Dedifferentiated amniotic fluid mesenchymal stem cell (primary cell): ENCODE measurements around the gene PON2.
A peak's percentile ranks its signal among the peaks of the same experiment; 100 is the strongest.

Experiments
- DNase-seq: peaks from one replicate; pipeline ENCODE4 v3.0.0-alpha.2; 2016; ENCODE audit errors: extremely low spot score

Gene PON2

DNA sequence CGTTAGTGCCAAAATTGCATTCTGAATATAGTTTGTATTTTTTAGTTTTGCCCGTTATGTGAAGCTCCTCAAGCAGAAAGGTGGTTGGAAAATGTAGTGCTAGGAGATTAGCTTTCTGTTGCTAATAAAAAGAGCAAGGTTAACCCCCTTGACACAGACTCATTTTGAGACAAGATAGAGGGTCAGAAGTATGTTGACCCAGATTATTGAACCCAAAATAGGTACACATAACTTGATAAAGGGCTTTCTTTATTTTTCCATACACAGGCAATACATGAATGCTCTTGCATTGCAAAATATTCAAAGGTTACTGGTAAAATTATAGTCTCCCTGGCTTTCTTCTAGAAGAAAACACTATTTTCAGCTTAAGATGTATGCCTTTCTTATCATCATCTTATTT lies 10.0 kb upstream of the PON2 start:
- DNase-seq, result no peak

- DNase-seq, result no peak
These were observed 6.4 kb upstream of the PON2 start for GRCh38 chr7:95441042-95441823.

- no peak for DNase-seq
These were observed 5.7 kb upstream of the PON2 start for GRCh38 chr7:95440394-95441038.

GRCh38 chr7:95436407-95436806 lies 1.6 kb upstream of the PON2 start:
- DNase-seq, result no peak

GRCh38 chr7:95435422-95435780 lies 573 bp upstream of the PON2 start:
- DNase-seq, result no peak

- peak; percentile 24 for DNase-seq
These were observed 774 bp downstream of the PON2 start for GRCh38 chr7:95433952-95434556.

GRCh38 chr7:95433129-95433528 lies 1.7 kb downstream of the PON2 start:
- DNase-seq, result no peak

- no peak for DNase-seq
These were observed 2.2 kb downstream of the PON2 start for GRCh38 chr7:95432606-95433005.

GRCh38 chr7:95430864-95431263 lies 4.0 kb downstream of the PON2 start:
- DNase-seq, result no peak

- DNase-seq, result no peak
These were observed 5.4 kb downstream of the PON2 start for GRCh38 chr7:95429241-95429990.

GRCh38 chr7:95427914-95428516 lies 6.8 kb downstream of the PON2 start:
- no peak for DNase-seq

DNA sequence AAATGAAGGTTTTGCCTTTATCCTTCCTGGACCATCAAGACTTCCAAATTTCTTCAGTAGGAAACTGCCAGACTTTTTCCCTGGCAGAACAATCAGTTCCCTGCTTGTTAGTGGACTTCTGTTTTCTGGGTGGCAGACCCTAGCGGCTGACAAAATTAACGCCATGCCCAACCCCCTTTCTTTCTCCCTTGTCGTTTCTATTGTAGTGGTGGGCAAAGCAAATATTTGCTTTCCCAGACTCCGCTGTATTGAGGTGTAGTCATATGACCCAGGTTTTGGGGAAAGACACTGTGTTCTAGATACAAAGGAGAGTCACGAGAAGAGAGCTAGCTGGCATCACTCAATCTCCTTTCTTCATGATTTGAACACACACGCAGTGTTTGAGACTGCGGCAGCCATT lies 7.7 kb downstream of the PON2 start:
- DNase-seq, result no peak

GRCh38 chr7:95425694-95426093 lies 9.1 kb downstream of the PON2 start:
- no peak for DNase-seq

DNA sequence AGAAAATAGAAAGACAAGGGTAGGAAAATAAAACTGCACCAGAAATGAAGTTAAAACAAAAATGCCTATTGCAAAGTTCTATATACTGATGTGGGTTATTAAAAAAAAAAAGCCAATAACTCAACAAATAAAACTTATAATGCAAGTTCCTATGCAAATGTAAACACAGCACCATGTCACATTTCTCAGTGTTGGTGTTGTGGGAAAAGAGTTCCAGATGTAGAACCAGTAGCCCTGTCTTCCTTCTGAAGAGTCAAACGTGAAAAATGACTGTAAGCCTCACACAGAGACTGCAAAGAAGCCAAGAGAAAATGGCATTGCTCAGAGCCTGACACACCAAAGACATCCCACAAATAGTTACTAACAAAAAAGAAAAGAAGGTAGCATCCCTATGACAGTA lies 10.1 kb downstream of the PON2 start:
- DNase-seq, result no peak

GRCh38 chr7:95421847-95422444 lies 12.9 kb downstream of the PON2 start:
- no peak for DNase-seq

DNA sequence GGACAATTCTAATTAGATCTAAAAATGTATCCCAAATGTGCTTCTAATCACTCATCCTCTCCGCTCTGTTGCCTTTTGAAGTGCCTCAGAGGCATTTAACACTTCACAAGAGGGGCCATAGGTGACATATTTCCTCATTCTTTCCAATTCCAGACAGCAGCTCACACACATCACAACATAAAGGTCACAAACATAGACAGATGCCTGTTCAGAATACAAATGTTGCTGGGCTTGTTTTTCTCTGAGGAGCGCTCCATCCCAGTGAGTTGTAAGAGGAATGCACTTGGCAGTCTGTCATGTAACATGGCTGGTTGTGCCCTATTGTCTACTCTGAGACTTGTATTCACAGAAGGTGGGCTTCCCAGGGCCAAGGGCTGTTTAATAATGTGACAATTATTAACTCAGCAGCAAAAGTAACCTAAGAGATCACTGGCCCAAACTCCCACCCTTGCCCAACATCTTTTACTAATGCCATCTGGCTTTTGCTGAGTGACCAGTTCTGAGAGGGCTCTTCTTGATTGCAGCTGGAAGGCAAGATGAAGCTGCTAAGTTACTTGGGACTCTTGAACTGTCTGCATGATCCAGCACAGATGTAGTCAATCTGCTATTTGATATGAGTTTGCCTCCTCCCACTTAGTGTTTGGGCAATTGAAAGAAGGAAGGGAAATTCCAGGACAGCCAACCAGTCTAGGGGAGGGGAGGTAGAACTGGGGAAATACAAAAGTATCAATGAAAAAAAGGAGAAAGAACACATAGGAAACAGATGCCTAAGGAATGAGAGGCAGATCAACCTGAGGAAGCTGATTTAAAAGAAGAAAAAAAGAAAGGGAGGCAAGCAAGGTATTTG lies 13.6 kb downstream of the PON2 start:
- no peak for DNase-seq

GRCh38 chr7:95412075-95412474 lies 22.8 kb downstream of the PON2 start:
- no peak for DNase-seq

DNA sequence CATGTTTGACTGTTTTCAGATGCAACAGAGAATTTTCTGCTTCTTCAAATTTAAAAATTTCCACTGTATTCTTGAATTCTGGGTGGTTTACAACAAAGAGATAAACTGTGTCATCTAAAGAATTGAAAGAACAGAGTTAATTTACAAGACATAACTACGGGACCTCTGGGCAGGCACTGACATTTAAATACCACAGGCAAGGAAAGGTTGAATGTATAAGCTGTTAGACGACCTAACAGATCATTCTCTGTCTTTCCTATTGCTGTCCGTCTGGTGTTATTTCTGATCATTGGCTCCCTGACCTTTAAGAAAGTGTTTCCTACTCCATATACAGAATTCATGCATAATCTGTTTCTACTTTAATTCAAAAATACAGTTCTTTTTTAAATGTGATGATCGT lies 23.2 kb downstream of the PON2 start:
- DNase-seq, result no peak

GRCh38 chr7:95411036-95411435 lies 23.8 kb downstream of the PON2 start:
- no peak for DNase-seq

DNA sequence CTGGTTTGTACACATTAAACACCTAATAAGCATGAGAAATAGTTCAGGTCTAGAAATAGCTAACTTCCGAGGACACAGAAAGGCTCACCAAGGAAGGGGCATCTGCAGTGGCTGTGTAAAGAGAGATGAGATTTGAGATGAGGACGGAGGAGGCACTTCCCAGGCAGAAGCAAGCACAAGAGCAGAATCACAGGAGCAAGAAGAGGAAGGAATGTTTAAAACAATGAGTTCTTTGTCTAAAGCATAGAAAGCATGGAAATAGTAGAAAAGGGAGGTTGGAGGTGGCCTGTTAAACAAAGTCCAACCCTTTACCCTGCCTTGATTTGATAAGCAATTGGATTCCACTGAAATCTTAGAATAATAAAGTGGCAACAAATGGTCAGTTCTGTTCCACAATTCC lies 27.1 kb downstream of the PON2 start:
- DNase-seq, result no peak

- DNase-seq, result no peak
These were observed 29.0 kb downstream of the PON2 start for GRCh38 chr7:95405800-95406199.
